GM19193 (cell line): ENCODE data around the gene KAT8.

Experiments used
- POLR2A ChIP-seq: IDR thresholded peaks from 4 replicates; pipeline ENCODE4 v1.6.1; 2011; ENCODE audit not compliant: insufficient read depth, insufficient read length; ENCODE audit errors: extremely low read depth

Gene KAT8

DNA sequence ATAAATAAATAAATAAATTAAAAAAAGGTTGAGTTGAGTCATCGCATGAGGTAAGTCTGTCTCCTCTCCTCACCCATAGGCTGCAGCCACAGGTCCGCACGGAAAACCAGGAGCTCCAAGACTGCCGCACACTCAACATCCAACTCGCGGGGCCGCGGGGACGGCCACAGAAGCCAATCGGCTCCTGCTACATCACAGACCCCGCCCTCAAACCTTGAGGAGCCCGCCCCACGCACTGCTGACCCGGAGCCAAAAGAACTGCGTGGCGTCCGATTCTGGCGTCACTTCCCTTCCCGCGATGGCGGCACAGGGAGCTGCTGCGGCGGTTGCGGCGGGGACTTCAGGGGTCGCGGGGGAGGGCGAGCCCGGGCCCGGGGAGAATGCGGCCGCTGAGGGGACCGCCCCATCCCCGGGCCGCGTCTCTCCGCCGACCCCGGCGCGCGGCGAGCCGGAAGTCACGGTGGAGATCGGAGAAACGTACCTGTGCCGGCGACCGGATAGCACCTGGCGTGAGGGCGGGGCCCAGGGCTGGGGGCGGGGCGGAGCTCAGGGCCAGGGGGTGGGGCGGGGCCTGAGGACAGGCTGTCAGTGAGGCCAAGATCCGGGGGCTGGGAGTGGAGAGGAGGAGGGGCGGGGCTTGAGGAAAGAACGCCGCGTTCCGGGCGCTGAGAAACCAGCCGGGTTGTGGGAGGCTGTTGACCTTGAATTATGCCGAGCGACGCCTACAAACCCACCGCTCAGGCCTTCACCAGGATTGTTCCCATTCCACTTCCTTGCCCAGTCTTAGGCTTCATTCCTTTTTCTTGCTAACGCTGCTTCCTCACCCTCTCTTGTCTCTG, at the start of gene KAT8:
Gene KAT8 (plus strand): TSS at position 281 of the 839 bp plus-strand sequence. CDS start 18 bp downstream, at position 299.
- peak; percentile 94 for TF ChIP-seq POLR2A

DNA sequence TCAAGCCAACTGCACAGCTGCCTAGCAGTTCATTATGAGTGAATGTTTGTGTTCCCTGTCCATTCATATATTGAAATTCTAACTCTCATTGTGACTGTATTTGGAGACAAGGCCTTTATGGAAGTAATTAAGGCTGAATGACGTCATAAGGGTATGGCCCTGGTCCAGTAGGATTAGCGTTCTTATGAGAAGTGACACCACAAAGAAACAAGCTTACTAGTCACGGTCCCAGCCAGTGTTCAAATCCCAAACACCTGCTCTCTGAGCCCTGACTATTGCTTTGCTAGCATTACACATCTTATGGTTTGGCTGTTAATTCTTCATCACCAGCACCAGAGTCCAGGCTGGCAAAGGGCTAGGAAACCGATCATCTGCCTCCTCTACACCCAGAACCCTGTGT, 45.6 kb upstream of the KAT8 start:
- TF ChIP-seq POLR2A = no peak

- no peak for TF ChIP-seq POLR2A
These were observed 44.8 kb upstream of the KAT8 start for GRCh38 chr16:31072540-31073141.

DNA sequence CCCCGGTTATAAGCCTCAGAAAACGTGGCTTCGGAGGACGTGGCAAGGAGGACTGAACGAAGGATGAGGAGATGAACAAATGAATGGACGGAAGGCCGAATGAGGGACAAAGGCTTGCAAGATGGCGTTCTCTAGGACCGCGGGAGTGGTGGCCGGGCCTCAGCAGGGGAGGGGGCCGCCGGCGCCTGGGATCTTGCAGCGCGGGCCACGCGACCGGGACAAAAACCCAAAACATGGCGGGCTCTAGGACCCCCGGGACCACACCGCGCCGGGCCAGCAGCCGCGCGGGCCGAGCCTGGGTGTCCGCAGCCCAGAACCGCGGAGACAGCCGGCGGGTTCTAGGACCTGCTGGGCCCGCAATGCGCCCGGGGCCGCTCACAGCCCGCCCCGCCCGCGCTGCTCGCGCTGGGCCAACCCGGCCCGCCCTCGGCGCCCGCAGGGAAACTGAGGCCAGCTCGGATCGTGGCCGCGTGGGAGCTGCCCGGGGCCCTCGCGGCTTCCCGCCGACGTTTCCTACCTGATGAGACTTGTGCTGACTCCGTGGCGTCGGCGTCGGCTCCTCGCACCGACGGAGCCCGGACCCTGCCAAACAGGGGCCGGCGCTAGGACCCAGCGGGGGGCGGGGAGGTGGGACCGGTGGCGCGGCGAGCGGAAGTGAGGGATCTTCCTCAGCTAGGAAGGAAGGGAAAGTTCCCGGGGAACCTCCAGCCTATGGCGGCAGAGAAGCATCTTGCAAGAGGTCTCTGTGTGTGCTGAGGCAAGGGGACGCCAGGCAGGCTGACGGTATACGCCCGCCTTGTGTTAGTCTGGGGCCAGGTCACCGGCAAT, 44.1 kb upstream of the KAT8 start:
- TF ChIP-seq POLR2A = peak; percentile 55

DNA sequence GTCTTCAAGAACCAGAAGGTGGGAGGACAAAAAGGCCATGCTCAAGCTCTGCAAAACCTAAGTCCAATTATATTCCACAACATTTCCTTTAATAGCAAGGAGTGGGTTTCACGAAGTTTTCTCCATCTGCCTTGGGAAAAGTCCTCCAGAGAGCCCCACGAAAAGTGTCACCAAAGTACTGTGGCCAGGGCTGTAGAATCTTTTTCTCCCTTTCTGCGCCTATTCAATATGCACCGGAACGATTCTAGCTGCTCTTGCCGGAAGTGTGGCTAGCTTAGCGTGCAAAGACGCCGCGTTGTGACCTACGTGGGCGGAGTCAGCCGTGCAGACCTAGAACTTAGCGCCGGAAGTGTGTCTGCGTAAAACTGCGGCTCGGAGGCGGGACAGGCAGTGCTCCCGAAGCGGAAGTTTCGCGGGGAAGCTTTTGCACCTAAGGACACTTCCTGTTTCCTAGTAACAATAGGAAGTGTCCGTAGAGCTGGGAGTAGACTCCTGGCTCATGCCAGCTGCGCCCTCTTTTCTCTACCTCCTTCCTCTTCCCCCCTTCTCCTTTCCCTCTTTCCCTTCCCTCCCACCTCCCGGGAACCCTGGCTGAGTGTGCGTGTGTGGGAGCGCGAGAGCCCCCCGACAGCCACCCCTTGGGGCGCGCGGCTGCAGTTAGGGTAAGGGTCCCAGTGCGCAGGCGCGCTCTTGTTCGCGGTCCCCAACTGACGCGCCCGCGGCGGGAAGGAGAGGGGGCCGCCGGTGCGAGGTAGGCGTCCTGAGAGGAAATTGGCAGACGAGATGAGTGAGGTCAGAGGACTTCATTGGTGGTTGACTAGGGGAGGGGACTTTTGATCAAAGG, 43.3 kb upstream of the KAT8 start, which contains the start of the genes ZNF646 and ZNF668:
Gene ZNF646 (plus strand): TSS at position 453 of the 844 bp plus-strand sequence. CDS start 1,903 bp downstream, outside the sequence.
Gene ZNF668 (minus strand): TSS at position 271 of the 844 bp plus-strand sequence. CDS start 9,781 bp downstream, outside the sequence.
- peak; percentile 88 for TF ChIP-seq POLR2A

DNA sequence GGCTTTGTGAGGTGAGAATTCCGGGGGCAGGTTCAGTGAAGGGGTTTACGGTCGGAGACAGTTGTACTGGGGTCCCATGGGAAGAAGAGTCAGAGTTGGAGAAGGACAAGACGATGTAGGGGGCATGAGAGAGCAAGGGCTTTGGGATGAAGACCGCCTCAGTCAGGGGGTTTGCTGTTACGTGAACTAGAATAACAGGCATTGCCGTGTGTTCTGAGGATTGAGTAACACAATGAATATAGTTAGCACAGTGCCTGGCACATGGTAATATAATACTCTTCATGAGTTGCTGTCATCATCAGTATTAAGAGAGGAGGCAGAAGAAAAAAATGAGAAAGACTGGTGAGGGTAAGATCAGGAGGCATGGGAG, 42.7 kb upstream of the KAT8 start:
- TF ChIP-seq POLR2A = no peak

- no peak for TF ChIP-seq POLR2A
These were observed 41.1 kb upstream of the KAT8 start for GRCh38 chr16:31076319-31076718.

- TF ChIP-seq POLR2A = no peak
These were observed 40.4 kb upstream of the KAT8 start for GRCh38 chr16:31077024-31077423.

GRCh38 chr16:31077592-31078396, 39.7 kb upstream of the KAT8 start:
- TF ChIP-seq POLR2A = no peak

GRCh38 chr16:31078597-31079341, 38.7 kb upstream of the KAT8 start:
- no peak for TF ChIP-seq POLR2A

DNA sequence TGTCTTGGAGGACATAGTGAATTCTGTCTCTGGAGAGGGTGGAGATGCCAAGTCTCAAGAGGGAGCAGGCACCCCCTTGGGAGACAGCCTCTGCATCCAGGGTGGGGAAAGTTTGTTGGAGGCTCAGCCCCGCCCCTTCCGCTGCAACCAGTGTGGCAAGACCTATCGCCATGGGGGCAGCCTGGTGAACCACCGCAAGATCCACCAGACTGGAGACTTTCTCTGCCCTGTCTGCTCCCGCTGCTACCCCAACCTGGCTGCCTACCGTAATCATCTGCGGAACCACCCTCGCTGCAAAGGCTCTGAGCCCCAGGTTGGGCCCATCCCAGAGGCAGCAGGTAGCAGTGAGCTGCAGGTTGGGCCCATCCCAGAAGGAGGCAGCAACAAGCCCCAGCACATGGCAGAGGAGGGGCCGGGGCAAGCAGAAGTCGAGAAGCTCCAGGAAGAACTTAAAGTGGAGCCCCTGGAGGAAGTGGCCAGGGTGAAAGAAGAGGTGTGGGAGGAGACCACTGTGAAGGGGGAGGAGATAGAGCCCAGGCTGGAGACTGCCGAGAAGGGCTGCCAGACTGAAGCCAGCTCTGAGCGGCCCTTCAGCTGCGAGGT, 38.0 kb upstream of the KAT8 start:
- no peak for TF ChIP-seq POLR2A

DNA sequence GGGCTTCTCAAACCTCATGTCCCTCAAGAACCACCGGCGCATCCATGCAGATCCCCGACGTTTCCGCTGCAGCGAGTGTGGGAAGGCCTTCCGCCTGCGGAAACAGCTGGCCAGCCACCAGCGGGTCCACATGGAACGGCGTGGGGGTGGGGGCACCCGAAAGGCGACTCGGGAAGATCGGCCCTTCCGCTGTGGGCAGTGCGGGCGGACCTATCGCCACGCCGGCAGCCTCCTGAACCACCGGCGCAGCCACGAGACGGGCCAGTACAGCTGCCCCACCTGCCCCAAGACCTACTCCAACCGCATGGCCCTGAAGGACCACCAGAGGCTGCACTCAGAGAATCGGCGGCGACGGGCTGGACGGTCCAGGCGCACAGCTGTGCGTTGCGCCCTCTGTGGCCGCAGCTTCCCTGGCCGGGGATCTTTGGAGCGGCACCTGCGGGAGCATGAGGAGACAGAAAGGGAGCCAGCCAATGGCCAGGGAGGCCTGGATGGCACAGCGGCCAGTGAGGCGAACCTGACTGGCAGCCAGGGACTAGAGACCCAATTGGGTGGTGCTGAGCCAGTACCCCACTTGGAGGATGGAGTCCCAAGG, 37.3 kb upstream of the KAT8 start:
- TF ChIP-seq POLR2A = no peak
